DMS153 (cell line): ENCODE data around the gene CLDN25.
A peak's percentile ranks its signal among the peaks of the same experiment; 100 is the strongest.
"Not testable (repeated sequence)": the region's sequence is repeated elsewhere in the genome, so short reads cannot be mapped to it uniquely, and the experiment has no call there.

ENCODE experiments used
- DNase-seq: peaks from one replicate; lab custom pipeline; 2025; lab: John Stamatoyannopoulos, UW

Gene CLDN25

GRCh38 chr11:113779496-113779895 is at the start of gene CLDN25:
CLDN25 (plus strand) TSS chr11:113779796; CDS start chr11:113779796, 0 bp downstream.
- DNase-seq = no peak

GRCh38 chr11:113730887-113731726 is 48.5 kb upstream of the CLDN25 start:
- peak; percentile 27 for DNase-seq

- DNase-seq = no peak
Measured at GRCh38 chr11:113732092-113732491, 47.5 kb upstream of the CLDN25 start.

- DNase-seq = no peak
Measured at GRCh38 chr11:113736323-113736722, 43.3 kb upstream of the CLDN25 start.

GRCh38 chr11:113752932-113753331 is 26.7 kb upstream of the CLDN25 start:
- DNase-seq = no peak

- DNase-seq = no peak
Measured at GRCh38 chr11:113760241-113760640, 19.4 kb upstream of the CLDN25 start.

GRCh38 chr11:113763040-113763439 is 16.6 kb upstream of the CLDN25 start:
- DNase-seq = not testable (repeated sequence)

- no peak for DNase-seq
Measured at GRCh38 chr11:113764527-113765219, 14.9 kb upstream of the CLDN25 start.

- DNase-seq = no peak
Measured at GRCh38 chr11:113771964-113772363, 7.6 kb upstream of the CLDN25 start.

GRCh38 chr11:113773092-113773415 is 6.5 kb upstream of the CLDN25 start:
- DNase-seq = no peak

- peak; percentile 93 for DNase-seq
Measured at GRCh38 chr11:113773416-113774173, 6.0 kb upstream of the CLDN25 start, which contains the start of gene ZW10. ZW10 (minus strand) TSS chr11:113773692; CDS start chr11:113773666, 26 bp downstream.

- no peak for DNase-seq
Measured at GRCh38 chr11:113774174-113774503, 5.5 kb upstream of the CLDN25 start.

GRCh38 chr11:113778111-113778910 is 1.3 kb upstream of the CLDN25 start:
- DNase-seq = peak; percentile 63

- DNase-seq = no peak
Measured at GRCh38 chr11:113781682-113782081, 2.1 kb downstream of the CLDN25 start.

- no peak for DNase-seq
Measured at GRCh38 chr11:113782134-113782533, 2.5 kb downstream of the CLDN25 start.

GRCh38 chr11:113789016-113789415 is 9.4 kb downstream of the CLDN25 start:
- not testable (repeated sequence) for DNase-seq

- DNase-seq = no peak
Measured at GRCh38 chr11:113789675-113790320, 10.2 kb downstream of the CLDN25 start.

- DNase-seq = peak; percentile 1
Measured at GRCh38 chr11:113796663-113797259, 17.2 kb downstream of the CLDN25 start.

- DNase-seq = no peak
Measured at GRCh38 chr11:113802621-113803020, 23.0 kb downstream of the CLDN25 start.

- no peak for DNase-seq
Measured at GRCh38 chr11:113805640-113806039, 26.0 kb downstream of the CLDN25 start.

GRCh38 chr11:113806406-113806805 is 26.8 kb downstream of the CLDN25 start:
- no peak for DNase-seq
